ENCODE measurements around the gene E2F1. TPM values are rescaled to one million over a fixed set of nuclear protein-coding genes. Genes with fewer than 3 reads are reported as not detected.
"Not testable (repeated sequence)": the region's sequence is repeated elsewhere in the genome, so short reads cannot be mapped to it uniquely, and the experiment has no call there.

Gene E2F1
- total RNA-seq, 1 donor from 2014 or later = 73.9 TPM

- intact Hi-C loops (cut with micrococcal nuclease) = no loop called here
These were observed 27.7 kb upstream of the E2F1 start for GRCh38 chr20:33713865-33714367.

GRCh38 chr20:33711446-33711738, 25.2 kb upstream of the E2F1 start:
- intact Hi-C loops (cut with micrococcal nuclease) = no loop called here

GRCh38 chr20:33710681-33711445, 24.7 kb upstream of the E2F1 start:
- intact Hi-C loops (cut with micrococcal nuclease) = no loop called here

GRCh38 chr20:33709905-33710541, 23.8 kb upstream of the E2F1 start:
- intact Hi-C loops (cut with micrococcal nuclease) = no loop called here

- intact Hi-C loops (cut with micrococcal nuclease) = no loop called here
These were observed 23.2 kb upstream of the E2F1 start for GRCh38 chr20:33709398-33709797.

GRCh38 chr20:33707668-33708067, 21.5 kb upstream of the E2F1 start:
- intact Hi-C loops (cut with micrococcal nuclease) = no loop called here

GRCh38 chr20:33704197-33704924, 18.2 kb upstream of the E2F1 start:
- intact Hi-C loops (cut with micrococcal nuclease) = no loop called here

- intact Hi-C loops (cut with micrococcal nuclease) = no loop called here
These were observed 17.4 kb upstream of the E2F1 start for GRCh38 chr20:33703498-33704137.

- intact Hi-C loops (cut with micrococcal nuclease) = no loop called here
These were observed 16.7 kb upstream of the E2F1 start for GRCh38 chr20:33702861-33703260.

- intact Hi-C loops (cut with micrococcal nuclease) = no loop called here
These were observed 15.7 kb upstream of the E2F1 start for GRCh38 chr20:33701629-33702450.

GRCh38 chr20:33700696-33701441, 14.7 kb upstream of the E2F1 start:
- intact Hi-C loops (cut with micrococcal nuclease) = not testable (repeated sequence)

- intact Hi-C loops (cut with micrococcal nuclease) = not testable (repeated sequence)
These were observed 12.8 kb upstream of the E2F1 start for GRCh38 chr20:33698966-33699365.

GRCh38 chr20:33697129-33697528, 10.9 kb upstream of the E2F1 start:
- intact Hi-C loops (cut with micrococcal nuclease) = no loop called here

GRCh38 chr20:33696448-33696847, 10.3 kb upstream of the E2F1 start:
- intact Hi-C loops (cut with micrococcal nuclease) = no loop called here

GRCh38 chr20:33694639-33695012, 8.4 kb upstream of the E2F1 start:
- intact Hi-C loops (cut with micrococcal nuclease) = no loop called here

- intact Hi-C loops (cut with micrococcal nuclease) = no loop called here
These were observed 7.8 kb upstream of the E2F1 start for GRCh38 chr20:33693741-33694638.

GRCh38 chr20:33693289-33693688, 7.1 kb upstream of the E2F1 start:
- intact Hi-C loops (cut with micrococcal nuclease) = no loop called here

GRCh38 chr20:33689973-33690372, 3.8 kb upstream of the E2F1 start:
- intact Hi-C loops (cut with micrococcal nuclease) = loop anchor here (5.0 kb wide), 2 partner anchors 302 to 422 kb away; partner anchors contain the start of genes EIF2S2 and RALY

GRCh38 chr20:33689493-33689892, 3.3 kb upstream of the E2F1 start:
- intact Hi-C loops (cut with micrococcal nuclease) = loop anchor here (5.0 kb wide), 2 partner anchors 303 to 423 kb away; partner anchors contain the start of genes EIF2S2 and RALY

All from T-helper 2 cell treated with Interferon-gamma antibody and Interleukin-4, amounts not matched to agents 100 ng/mL and 5 ng/mL, for 36 hours (primary cell).